Right ventricle myocardium superior (tissue), 1 donor: Measurements from ENCODE around the gene DEFB124. TPM values are rescaled to one million over a fixed set of nuclear protein-coding genes. Genes with fewer than 3 reads are reported as not detected.
"Not testable (repeated sequence)": the region's sequence is repeated elsewhere in the genome, so short reads cannot be mapped to it uniquely, and the experiment has no call there.

Experiments
- ATAC-seq: fragments of 200-7000 bp; cut with Tn5 transposase; one replicate; pipeline ENCODE4 v1.9.1; 2020; ENCODE audit warnings: mild to moderate bottlenecking; ENCODE audit not compliant: poor library complexity
- DNase-seq: peaks from one replicate; pipeline ENCODE4 v3.0.0-alpha.2; 2020
- intact Hi-C: fragments of 100-400 bp; cut with DNase I; formaldehyde crosslinking; loops from one replicate; pipeline ENCODE4 v1.11.2; 2022
- total RNA-seq: library from RNA; stranded (reverse); fragmentation: NEBNext Ultra II Directional; extraction: Animal tissue kit (Norgen Biotek cat#: 25700); gene quantifications from one replicate; pipeline ENCODE4 v1.2.1, GENCODE V29; 2021
- donor health status: DM: no; HTN: yes; CAD: no; lungs with severe emphysema.

Gene DEFB124
- total RNA-seq, 1 donor from 2014 or later = not detected

GRCh38 chr20:31494131-31494530 is 19.2 kb upstream of the DEFB124 start:
- intact Hi-C loops = no loop called here
- DNase-seq (no peak), ATAC-seq (no peak)

DNA sequence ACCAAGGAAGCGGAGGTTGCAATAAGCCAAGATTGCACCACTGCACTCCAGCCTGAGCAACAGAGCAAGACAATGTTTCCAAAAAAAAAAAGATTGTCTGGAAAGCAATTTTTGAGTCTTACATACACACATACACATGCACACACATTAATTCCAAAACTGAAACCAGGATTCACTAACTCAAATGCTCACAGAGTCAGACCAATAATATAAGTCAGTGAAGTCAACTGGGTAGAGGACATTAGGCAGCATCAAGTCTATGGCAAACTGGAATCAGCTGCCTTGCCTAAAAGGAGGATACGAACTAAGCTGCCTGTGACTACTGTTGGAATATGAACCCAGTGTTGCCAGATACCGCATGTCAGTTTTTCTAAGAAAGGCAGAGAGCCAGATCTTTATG is 15.8 kb upstream of the DEFB124 start:
- intact Hi-C loops = no loop called here
- ATAC-seq (no peak), DNase-seq (no peak)

GRCh38 chr20:31489152-31489551 is 14.2 kb upstream of the DEFB124 start:
- intact Hi-C loops = no loop called here
- no peak for DNase-seq
- no peak for ATAC-seq

DNA sequence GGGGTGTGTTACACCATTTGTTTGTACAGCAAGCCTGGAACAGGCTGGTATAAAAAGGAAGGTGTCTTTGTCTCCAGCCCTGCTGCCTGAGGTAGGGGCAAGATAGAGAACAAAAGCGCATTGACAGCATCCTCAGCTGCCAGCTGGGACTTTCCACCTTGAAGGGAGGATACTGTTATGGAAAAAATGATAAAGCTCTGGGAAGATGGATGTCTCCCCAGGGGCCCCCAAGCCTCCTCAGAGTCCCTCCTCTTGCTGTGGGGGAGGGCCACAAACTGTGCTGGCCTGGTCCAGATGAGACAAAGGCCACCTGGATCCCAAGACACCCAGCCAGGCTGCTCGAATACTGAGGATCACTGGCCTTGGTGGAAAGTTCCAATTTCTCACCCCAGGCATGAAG is 13.2 kb upstream of the DEFB124 start:
- DNase-seq (no peak), ATAC-seq (no peak)
- intact Hi-C loops = no loop called here

DNA sequence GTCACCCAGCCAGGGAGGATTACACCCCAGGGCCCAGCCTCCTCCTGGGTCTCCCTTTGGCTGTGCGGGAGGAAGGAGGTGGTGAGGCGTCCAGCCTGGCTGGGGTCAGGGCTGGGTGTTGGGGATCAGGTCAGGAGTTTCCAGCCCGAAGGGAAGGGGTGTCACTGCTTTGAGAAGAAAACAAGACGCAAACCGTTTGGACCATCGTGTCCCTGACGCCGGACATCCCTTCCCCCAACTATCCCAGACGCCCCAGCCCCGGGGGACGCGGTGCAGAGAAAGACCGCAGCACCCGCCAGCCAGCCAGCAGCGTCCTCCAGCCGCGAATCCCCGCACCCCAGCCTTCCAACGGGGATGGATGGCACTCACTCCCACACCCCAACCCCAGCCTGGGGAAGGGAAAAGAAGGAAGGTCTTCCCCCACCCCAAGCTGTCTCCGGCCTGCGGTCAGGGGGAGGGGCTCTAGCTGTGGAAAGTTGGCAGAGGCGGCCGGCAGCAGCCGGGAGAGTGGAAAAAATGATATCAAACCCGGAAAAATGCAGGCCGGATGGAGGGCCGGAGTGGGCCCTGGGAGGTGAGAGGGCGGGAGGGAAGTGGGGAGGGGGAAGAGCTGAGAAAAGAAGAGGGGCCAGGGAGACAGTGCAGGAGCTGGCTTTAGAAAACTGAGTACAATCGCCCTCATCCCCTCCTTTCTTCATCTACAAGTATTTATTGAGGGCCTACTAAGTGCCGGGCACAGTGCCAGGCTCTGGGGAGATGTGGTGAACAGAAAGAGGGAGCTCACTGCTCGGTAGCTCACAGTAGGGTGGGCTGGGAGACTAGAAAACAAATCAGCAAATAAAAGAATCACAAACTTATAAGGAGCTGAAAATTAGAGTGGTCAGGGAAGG is 10.8 kb upstream of the DEFB124 start:
- peak; percentile 90 for ATAC-seq
- intact Hi-C loops = no loop called here

GRCh38 chr20:31484001-31484400 is 9.1 kb upstream of the DEFB124 start:
- intact Hi-C loops = no loop called here
- DNase-seq (no peak), ATAC-seq (no peak)

More for the DNA sequence above, 10.8 kb upstream of the DEFB124 start:
- peak; percentile 80 for DNase-seq

GRCh38 chr20:31476643-31477215 is 1.8 kb upstream of the DEFB124 start:
- ATAC-seq = peak; percentile 8
- intact Hi-C loops = no loop called here
- DNase-seq = no peak

DNA sequence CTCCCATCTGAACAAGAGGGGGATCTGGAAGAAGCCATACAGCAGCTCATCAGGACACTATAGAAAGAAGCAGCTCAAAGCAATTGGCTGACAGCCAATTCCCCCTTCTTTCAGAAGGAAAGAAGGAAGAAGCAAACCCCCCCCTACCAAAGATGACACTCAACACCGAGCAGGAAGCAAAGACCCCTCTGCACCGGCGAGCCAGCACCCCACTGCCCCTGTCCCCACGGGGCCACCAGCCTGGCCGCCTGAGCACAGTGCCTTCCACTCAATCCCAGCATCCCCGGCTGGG is 1.3 kb upstream of the DEFB124 start:
- no peak for ATAC-seq
- DNase-seq = no peak
- intact Hi-C loops = no loop called here

DNA sequence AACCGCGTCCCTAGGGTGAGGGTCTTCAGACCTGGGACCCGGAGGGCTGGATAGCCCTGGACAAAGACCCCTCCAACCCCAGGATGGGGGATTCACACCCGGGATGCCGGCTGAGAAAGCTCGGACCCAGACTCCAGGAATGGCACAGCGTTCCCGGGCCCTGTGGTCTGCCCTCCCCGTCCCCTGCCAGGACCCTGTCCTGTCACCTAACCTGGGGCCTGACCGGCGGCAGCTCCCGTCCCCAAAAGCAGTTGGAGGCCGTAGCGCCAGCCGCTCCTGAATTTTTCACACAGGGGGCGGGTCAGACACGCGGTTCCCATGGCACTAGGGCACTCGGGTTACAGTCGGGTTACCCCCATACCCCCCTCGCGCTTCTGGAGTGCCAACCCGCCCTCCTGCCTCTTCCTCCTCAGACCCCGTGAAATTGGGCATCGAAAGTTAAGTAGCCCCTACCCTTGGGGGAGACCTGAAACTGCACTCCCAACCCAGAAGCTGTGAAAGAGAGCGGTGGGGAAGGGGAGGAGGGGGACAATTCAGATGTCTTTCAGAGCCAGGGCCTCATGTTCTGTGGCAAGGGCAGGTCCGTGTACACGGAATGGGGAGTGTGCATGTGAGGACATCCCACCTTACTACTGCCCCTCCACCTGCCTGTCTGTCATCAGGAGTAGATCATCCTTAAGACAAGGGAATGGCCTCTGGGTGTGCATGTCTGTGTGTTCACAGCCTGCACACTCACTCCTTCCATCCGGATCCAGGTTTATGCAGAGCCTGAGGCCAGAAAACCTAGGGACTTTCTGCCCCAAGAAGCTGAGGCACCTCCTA is 756 bp upstream of the DEFB124 start:
- ATAC-seq = peak; percentile 45
- no peak for DNase-seq
- intact Hi-C loops = no loop called here

GRCh38 chr20:31474097-31474436 is 860 bp downstream of the DEFB124 start:
- intact Hi-C loops = no loop called here
- no peak for DNase-seq

GRCh38 chr20:31473331-31474096 is 1.4 kb downstream of the DEFB124 start:
- DNase-seq = no peak
- ATAC-seq = no peak
- intact Hi-C loops = no loop called here

More at GRCh38 chr20:31474097-31474436, 860 bp downstream of the DEFB124 start:
- ATAC-seq = no peak

DNA sequence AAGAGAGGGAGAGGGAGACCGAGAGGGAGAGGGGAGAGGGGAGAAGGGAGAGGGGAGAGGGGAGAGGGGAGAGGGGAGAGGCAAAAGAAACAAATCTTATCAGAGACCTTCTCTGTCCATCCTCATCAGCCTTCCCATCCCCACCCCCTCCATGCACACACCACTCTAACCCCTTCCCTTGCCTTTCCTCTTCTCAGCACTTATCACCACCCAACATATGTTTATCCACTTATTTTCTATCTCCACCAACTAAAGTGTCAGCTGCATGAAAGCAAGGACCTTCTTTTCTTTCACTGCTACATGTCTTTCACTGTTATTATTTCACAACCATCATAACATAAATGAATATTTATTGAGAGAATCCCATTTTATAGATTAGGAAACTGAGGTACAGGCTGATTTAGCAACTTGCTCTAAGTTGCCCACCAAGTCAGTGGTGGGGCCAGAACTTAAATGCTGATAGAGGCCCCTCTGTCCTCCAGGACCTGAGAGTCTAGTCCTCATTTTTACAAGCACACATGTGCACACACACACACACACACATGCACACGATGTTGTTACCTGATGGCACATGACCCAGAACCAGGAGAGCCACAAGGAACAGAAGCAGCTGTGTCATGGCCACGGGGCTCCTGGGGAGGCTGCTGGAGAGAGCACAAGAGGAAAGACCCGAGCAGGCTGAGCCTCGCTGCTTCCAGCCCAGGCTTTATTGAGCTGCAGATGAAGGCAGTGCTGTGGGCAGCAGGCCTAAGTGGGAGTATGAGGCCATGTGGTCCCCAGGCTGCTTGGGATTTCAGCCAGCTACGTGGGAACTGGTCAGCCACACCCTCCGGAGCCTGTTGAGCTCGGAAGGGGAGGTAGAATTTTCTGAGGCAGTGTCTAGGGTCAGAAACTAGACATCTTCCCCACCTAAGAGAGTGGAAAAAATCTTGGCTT is 2.3 kb downstream of the DEFB124 start:
- intact Hi-C loops = no loop called here
- ATAC-seq (peak; percentile 11), DNase-seq (peak; percentile 50)

- ATAC-seq, intact Hi-C loops, DNase-seq: not testable (repeated sequence)
These were observed 4.0 kb downstream of the DEFB124 start for GRCh38 chr20:31470946-31471345.

- ATAC-seq (no peak), DNase-seq (no peak)
- intact Hi-C loops = no loop called here
These were observed 20.6 kb downstream of the DEFB124 start for GRCh38 chr20:31454361-31454760.

- ATAC-seq (no peak), DNase-seq (no peak)
- intact Hi-C loops = no loop called here
These were observed 22.4 kb downstream of the DEFB124 start for GRCh38 chr20:31452575-31452974.

DNA sequence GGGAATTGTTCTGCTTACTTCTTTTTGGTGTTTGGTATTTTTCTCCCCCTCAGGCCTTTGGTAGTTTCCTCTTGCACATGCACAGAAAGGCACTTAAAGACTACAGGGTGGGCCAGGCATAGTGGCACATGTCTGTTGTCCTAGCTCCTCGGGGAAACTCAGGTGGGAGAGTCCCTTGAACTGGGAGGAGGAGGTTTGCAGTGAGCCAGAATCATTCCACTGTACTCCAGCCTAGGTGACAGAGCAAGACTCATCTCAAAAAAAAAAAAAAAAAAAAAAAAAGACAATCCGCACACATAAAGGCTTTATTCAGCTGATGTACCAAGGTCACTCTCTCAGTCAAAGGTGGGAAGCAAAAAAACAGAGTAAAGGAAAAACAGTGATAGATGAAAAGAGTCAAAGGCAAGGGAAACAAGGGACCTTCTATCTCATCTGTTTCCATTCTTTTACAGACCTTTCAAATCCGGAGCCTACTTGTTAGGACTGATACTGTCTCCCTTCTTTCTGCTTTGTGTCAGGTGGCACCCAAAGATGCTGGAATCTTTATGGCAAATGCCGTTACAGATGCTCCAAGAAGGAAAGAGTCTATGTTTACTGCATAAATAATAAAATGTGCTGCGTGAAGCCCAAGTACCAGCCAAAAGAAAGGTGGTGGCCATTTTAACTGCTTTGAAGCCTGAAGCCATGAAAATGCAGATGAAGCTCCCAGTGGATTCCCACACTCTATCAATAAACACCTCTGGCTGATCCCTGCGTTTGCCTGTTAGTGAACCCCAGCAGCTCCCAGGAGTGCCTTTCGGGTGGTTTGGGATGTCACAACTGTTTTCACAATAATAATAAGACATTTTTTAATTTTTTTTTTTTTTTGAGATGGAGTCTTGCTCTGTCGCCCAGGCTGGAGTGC is 25.2 kb downstream of the DEFB124 start:
- intact Hi-C loops = no loop called here
- ATAC-seq (no peak), DNase-seq (no peak)
